AML-193 (cell line): ENCODE results near the gene SERPINA1.
"Not testable (repeated sequence)": the region's sequence is repeated elsewhere in the genome, so short reads cannot be mapped to it uniquely, and the experiment has no call there.

Experiments used
- DNase-seq, 2 experiments: peaks; one replicate each; lab custom pipeline; 2025; lab: John Stamatoyannopoulos, UW

The SERPINA1 gene

DNA sequence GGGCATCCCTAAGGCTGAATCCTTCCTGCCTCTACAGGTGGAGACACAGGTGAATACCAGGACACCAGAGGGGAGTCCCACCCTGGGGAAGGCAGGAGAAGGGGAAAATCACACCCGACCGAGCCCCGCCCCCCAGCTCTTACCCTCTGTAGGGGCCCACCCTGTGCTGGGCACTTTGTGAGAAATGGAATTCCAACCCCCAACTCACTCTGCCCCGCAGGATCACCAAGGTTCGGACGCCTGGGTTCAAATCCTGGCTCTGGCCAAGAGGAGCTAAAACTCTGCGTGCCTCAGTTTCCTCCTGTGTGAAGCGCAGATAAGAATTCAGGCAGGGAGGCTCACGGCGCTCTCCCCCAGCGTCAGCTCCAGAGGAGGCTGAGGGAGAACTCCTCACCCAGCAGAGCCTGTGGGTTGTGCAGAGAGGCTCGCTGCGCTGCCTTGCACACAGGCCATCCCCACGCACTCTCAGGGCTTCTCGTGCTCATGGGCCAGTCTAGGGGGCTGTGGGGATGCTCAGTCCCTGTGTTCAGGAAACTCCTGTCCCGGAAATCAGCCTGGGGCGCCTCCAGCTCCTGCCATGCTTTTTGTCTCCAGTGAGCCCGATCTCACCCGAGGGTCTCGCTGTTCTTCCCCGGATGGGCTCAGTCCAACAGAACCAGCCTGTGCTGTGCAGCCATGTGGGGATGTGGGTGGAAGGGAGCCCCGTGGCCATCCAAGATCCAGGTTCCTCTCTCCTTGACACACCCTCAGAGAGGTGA is 18.5 kb downstream of the SERPINA1 start:
- not testable (repeated sequence) for DNase-seq

DNA sequence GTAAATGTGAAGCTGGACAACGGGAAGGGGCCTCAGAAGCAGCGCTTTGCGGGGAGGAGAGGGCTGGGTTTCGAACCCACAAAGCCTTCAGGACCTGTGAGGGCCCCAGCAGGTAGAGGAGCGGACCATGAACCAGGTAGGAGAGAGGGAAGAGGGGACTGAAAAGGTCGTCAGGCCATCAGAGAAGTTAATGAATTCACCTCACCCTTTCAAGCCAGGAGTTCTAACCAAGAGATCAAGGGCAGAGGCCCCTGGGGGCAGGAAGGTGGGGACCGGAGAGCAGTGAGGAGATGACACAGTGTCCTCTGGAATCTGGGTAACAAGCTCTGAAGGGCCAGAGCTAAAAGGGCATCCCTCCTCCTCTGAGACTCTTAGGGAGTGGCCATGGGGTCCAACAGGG is 19.4 kb downstream of the SERPINA1 start:
- DNase-seq, result no peak

DNA sequence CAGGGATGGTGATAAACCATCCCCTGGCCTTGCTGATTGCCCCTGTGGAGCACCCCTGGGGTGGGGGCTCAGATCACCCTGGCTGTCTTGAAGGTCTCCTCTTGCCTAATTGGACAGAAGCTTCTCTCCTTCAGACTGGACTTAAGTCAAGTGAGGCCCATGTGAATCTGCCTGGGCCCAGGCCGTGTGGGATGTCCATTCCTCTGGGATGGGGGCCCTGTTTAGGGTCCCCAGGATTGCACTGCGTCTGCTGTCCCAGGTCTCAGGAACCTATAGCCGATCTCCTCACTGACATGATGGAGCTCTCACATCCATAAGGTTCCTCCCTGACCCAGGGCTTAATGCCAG is 20.2 kb downstream of the SERPINA1 start:
- no peak for DNase-seq

DNA sequence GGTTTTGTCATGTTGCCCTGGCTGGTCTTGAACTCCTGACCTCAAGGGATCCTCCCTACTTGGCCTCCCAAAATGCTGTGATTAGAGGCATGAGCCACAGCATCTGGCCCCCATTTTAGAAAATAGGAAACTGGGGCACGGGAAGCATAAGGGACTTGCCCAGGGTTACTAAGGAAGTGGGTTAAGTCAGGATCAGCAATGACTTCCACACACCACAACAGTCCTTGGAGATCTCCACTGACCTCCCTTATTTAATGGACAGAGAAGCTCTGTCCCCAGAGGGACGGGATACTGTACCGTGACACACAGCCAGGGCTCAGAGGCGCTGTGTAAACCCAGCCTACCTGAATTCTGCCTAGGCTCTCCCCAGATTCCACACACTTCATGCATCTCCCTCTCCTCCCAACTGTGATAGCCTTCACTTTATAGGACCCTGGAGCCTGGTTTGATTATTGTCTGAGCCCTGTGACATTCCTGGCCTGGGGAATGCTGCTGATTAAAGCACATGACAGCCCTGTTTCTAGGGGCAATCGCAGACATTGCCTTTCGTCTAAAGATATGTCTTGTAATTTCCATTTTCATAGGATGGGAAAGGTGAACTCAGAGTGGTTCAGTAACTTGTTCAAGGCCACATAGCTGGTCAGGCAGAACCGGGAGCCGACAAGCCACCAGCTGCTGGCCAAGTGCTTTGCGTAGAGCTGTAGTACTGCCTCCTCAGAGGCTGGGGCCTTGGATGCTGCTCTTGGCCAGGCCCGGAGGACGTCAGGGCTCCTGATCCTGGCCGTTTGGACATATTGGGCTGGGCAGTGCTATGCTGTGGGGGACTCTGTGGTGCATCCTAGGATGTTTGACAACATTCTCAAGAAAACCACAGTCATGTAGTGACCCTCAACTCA is 20.8 kb downstream of the SERPINA1 start:
- DNase-seq, result no peak

DNA sequence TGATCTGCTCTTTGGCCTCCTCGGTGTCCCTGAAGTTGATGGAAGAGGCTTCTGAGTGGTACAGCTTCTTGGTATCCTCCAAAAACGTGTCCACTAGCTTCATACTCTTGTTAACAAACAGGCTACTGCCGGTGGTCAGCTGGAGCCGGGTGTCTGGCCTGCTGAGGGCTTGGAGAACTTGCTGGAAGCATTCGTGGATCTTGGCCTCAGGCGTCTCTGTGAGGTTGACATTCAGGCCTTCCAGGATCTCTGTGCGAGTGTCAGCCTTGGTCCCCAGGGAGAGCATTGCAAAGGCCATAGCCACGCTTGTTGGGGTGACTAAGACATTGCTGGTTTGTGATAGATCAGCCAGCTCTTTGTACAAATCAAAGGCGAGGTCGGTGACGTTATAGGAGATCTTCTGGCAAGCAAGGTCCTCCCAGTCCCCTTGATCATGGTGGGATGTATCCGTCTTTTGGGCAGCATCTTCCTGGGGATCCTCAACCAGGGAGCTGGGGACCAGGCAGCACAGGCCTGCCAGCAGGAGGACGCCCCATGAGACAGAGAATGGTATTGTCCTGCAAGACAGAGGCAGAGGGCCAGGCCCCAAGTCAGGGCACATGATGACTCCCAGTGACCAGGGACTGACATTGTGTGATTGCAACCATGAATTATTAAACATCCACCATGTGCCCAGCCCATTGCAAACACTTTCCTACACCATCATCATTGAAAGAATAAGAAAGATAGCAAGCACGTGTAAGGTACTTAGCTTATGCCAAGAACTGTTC is 22.1 kb downstream of the SERPINA1 start, which contains the start of gene SERPINA2:
SERPINA2 (minus strand) TSS at position 553 of the 770 bp plus-strand sequence.
- DNase-seq, result no peak

DNA sequence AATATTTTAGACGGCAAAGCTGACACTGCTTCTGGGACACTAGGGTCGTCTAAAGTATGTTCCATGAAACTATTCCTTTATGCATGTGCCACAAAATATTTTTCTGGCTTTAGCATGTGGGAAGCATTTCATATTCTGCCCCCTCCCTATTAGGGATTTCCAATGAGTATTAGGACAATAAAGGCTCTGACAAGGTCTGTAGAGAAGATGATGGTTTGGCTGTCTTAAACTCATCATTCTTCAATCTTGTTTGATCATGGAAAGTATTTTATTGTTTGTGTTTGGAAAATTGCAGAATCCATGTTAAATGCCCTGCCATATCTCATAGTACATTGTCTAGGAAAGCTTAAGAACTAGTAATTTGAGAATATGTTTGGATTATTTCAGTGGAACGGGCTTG is 22.8 kb downstream of the SERPINA1 start:
- DNase-seq, result no peak

DNA sequence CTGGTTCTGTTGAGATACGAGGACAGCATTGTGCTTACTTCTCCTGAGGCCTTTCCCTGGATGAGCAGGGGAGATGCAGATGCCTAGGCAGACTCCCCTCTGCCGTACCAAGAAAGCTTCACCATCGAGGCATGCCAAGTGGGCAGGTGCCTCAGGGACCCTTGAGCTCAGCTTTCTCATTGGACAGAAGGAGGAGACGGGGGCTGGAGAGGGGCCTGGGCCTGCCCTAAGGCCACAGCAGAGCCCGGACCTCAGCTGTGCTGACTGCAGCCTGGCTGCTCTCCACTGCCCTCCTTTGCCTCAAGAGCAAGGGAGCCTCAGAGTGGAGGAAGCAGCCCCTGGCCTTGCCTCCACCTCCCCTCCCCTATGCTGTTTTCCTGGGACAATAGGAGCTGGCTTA is 23.4 kb downstream of the SERPINA1 start:
- DNase-seq, result no peak

DNA sequence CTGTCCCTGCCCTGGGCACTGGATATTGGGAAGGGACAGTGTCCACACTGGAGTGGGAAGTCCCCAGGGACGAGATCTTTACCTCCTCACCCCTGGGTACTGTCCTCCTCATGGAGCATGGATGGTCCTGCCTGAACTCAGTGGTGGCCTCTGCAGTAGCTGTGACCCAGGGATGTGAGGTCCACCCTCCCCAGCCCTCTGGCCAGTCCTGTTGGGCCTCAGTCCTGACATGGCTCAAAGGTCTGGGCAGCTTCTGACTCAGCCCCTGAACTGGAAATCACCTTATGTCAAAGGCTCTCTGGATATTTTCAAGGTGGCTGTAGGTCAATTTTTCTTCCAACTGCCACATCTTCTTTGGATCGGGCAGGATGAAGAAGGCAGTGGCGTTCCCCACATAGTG is 24.4 kb downstream of the SERPINA1 start:
- DNase-seq, result no peak

DNA sequence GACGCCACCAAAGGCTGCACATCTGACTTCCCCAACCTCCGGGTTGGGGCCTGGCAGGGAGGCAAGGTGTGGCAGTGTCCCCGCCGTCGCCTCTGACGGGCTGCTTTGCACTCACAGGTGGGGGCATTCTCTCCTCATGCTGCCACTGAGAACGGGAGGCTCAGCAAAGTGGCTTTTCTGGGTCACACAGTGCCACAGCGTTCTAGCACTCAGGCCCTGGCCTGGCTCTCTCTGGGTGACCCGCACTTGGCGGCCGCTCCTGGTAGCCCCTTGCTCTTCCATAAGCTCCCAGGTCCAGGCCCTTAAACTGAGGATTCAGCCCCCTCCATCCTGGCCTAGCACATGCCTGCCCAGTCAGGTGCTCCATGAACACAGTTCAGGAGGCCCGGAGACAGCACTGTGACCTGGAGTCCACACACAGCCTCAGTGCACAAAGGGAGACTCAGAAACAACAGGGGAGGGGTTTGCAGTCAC is 25.2 kb downstream of the SERPINA1 start:
- DNase-seq, result no peak

DNA sequence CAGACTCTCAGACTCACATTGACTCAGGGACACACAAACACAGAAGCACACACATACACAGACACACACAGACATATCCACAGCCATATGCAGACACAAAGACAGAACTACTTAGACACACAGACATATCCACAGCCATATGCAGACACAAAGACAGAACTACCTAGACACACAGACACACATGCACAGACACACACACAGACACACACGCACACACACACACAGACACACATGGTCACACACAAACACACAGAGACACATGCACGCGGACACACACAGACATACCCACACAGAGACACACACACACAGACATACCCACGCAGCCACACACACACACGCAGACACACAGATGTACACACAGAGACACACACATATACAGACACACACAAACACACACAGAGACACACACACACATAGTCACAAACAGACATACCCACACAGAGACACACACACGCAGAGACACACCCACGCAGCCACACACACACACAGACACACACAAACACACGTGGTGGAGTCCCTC is 25.7 kb downstream of the SERPINA1 start:
- no peak for DNase-seq

DNA sequence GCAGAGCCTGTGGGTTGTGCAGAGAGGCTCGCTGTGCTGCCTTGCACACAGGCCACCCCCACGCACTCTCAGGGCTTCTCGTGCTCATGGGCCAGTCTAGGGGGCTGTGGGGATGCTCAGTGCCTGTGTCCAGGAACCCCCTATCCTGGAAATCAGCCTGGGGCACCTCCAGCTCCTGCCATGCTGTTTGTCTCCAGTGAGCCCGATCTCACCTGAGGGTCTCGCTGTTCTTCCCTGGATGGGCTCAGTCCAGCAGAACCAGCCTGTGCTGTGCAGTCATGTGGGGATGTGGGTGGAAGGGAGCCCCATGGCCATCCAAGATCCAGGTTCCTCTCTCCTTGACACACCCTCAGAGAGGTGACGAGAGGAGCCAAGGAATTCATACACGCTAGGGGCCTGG is 26.7 kb downstream of the SERPINA1 start:
- no peak for DNase-seq

DNA sequence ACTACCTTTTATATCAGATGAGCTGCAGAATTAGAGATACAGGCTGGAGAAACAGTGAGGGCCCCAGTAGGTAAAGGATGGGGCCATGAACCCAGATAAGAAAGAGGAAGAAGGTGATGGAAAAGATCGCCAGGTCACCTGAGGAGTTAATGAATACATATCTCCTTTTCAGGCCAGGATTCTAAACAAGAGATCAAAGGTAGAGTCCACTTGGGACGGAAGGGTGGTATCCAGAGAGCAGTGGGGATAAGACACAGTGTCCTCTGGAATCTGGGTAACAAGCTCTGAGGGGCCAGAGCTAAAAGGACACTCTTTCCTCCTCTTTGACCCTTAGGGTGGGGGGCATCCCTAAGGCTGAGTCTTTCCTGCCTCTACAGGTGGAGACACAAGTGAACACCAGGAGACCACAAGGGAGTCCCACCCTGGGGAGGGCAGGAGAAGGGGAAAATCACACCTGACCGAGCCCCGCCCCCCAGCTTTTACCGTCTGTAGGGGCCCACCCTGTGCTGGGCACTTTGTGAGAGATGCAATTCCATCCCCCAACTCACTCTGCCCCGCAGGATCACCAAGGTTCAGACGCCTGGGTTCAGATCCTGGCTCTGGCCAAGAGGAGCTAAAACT is 27.3 kb downstream of the SERPINA1 start:
- no peak for DNase-seq

DNA sequence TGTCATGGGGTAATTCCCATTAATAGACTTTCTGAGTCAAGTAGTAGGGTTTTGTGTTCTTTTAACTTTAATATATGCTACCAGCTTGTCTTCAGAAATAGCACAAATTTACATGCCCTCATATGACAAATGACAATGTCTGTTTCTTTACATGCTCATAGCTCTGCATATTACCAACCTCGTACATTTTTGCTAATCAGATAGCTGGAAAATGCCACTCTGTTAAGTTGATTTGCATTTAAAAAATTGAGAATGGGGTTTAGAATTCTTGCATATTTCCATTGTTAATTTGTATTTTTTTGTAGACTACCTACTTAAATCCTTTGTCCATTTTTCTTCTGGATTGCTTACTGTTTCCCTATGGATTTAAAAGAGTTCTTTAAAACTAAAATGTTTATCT is 31.2 kb downstream of the SERPINA1 start:
- no peak for DNase-seq

DNA sequence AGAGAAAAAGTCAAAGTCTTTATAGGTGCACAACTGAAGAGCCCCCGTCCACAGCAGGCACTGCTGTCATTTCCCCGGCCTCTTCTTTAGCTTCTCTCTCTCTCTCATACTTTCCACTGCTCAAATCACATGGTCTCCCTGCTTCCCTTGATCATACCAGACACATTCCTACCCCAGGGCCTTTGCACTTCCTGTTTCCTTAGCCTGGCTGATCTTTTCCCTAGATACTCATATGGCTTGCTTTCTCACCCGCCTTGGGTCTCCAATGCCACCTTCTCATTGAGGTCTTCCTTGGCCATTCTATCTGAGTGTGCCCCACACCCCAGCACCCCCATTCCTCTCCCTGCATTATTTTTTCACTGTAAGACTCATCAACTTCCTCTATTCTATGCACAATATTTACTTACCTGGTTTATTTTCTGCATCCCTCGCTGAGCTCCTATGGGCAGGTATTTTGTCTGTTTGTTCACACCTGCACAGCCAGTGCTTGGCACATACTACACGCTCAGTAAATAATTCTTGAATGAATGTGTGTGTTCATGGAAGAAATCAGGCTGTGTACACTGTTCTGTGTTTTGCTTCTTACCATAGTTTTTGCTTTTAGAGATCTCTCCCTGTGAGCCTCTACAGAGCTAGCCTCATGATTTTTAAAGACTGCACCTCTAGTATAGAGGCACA is 31.9 kb downstream of the SERPINA1 start:
- no peak for DNase-seq

DNA sequence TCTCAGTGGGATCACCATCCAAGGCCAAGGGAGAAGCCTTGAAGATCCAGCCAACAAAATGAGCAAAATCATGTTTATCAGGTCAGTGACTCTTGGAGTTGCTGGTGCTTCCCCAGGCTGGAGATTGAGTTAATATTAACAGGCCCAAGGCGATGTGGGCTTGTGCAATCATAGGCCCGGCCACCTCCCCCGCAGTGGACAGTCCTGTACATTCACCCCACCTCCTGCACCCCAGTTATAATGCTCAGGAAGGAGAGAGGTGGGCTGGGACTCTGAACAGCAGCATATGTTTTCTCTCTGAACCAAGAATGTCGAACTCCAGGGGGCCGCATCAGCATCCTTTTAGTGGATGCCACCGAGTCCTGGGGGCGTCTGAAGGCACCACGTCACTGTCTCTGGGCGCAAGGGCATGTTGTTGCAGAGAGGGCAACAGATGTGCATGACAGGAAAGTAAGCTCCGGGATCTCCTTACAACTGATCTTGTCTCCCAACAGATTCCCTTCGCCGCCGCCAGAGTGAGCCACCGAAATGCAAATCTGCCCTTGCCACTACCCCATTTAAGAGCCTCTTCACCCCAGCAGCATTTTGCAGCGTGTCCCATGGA is 33.1 kb downstream of the SERPINA1 start:
- peak; percentile 28 to 29 for DNase-seq

DNA sequence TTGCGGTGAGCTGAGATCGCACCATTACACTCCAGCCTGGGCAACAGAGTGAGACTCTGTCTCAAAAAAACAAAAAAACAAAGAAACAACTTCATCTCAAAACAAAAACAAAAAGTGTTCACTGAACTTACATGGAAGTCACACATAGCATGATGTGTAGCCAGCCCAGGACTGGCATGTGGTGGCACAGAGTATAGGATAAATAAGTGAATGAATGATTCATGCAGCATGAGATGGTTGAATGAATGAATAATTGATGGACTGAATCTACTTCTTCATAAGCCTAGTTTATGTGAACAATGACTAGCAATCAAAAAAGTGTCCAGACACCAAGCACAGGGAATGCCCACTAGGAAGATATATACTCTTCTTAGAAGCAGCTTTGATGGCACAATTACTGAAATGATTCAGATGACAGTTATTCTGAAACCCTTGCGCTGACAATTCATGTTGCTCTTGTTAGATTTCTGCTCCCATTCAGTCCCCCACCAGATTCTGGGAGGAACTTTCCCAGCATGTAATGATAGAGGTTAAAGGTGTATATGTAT is 33.7 kb downstream of the SERPINA1 start:
- DNase-seq, result no peak

DNA sequence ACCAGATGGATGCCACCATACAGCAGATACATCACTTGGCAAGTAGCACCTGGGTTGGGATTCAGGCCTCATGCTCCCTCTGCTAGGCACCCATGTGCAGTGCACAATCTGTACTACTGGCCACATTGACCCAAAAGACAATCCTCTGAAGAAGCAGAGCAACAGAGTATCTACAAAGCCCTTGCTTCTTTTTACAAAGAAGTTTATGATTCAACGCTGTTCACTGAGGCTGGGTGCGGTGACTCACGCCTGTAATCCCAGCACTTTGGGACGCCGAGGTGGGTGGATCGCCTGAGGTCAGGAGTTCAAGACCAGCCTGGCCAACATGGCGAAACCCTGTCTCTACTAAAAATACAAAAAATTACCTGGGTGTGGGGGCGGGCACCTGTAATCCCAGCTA is 34.2 kb downstream of the SERPINA1 start:
- DNase-seq, result not testable (repeated sequence)

DNA sequence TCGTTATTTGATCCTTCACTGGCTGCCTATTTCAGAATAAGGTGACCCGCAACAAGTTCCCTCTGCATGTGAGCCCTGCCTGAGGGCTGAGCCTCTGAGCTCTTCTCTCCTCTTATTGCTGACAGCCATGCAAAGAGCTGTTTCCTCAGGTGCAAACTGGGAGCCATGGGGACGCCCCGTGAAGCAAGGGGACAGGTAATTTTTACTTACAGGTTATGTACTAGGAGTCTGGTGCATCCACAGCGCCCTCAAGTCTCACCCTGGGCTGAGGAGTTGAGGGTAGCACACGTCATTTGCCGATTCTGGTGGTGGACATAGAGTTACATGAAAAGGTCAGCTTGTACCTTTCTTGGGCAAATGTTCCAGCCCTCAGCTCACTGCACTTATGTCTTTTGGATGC is 39.1 kb downstream of the SERPINA1 start:
- no peak for DNase-seq

DNA sequence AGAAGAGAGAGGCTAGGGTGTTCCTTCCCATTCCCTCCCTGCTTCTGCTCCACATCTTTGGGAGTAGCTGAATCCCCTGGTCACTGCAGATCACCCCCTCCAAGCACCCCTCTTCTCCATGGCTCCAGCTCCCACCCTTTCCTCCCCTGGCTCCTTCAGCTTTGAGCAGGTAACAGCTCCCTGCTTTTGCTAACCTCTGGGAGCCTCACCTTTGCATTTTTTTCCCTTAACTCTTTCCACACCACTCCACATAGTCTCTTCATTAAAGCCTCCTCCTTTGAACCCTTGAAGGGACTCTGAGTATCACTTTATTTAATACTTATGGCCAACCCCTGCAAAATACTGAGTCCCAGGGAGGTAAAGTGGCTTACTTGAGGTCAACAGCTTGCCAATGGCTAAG is 39.6 kb downstream of the SERPINA1 start:
- no peak for DNase-seq

DNA sequence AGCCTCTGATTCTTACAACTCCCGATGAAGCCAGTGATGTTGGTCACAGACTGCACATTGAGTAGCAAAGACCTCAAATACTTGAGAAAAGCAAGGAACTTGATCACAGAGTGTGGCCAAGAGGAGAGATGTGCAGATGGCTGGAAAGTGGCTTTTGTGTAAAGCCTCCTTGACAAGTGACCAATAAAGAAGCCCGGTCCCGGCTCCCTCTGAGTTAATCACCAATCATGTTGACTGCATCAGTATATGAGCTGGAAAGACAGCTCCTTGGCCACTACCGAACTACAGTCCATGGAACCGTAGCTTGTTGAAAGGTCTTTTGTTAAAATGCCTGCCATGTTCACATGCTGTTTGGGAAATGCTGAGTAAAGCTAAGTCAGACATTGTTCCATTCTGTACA is 41.6 kb downstream of the SERPINA1 start:
- no peak for DNase-seq
